ENCODE measurements around the gene GCKR. TPM values are rescaled to one million over a fixed set of nuclear protein-coding genes. Genes with fewer than 3 reads are reported as not detected.
A peak's percentile ranks its signal among the peaks of the same experiment; 100 is the strongest.

GCKR gene
- total and polyA plus RNA-seq, 2 donors (not counting 3 experiments of a cell fraction or from before 2014, with no cell fraction given), result 0.27 to 0.52 TPM

- H2AFZ ChIP-seq (ENCODE audit: low read depth, low read length), result peak overlapping the region; percentile 92
- H3K4me2 ChIP-seq (ENCODE audit: insufficient read depth, low read length), result peak overlapping the region; percentile 94
- no peaks in the 10 kb centered on the region for H4K20me1 ChIP-seq (replicated peaks; ENCODE audit: control insufficient read depth, extremely low read depth, insufficient read depth, low read length)
- CTCF ChIA-PET, result interaction anchor here (1.6 to 3.6 kb wide), 3 partner anchors 13 to 188 kb away, joined by 4 to 11 read pairs (median 5); no protein-coding TSS in a partner anchor
- TF ChIP-seq EZH2 (IDR thresholded peaks at IDR 0.05; ENCODE audit: borderline replicate concordance, low read depth, low read length, severe bottlenecking), result no peak
- TF ChIP-seq FOS (IDR thresholded peaks at IDR 0.05; ENCODE audit: borderline replicate concordance, insufficient read depth, low read length), result no peak
- TF ChIP-seq JUN (IDR thresholded peaks at IDR 0.05; ENCODE audit: borderline replicate concordance, insufficient read depth, insufficient read length, low read depth), result no peak
- no peak for TF ChIP-seq POLR2AphosphoS5 (IDR thresholded peaks at IDR 0.05; ENCODE audit: insufficient read depth, low read depth, low read length)
- TF ChIP-seq MYC (IDR thresholded peaks at IDR 0.05; ENCODE audit: low read depth, low read length), result no peak
- TF ChIP-seq POLR2A (IDR thresholded peaks at IDR 0.05; ENCODE audit: low read depth, low read length), result no peak
- TF ChIP-seq, protein P1, sequence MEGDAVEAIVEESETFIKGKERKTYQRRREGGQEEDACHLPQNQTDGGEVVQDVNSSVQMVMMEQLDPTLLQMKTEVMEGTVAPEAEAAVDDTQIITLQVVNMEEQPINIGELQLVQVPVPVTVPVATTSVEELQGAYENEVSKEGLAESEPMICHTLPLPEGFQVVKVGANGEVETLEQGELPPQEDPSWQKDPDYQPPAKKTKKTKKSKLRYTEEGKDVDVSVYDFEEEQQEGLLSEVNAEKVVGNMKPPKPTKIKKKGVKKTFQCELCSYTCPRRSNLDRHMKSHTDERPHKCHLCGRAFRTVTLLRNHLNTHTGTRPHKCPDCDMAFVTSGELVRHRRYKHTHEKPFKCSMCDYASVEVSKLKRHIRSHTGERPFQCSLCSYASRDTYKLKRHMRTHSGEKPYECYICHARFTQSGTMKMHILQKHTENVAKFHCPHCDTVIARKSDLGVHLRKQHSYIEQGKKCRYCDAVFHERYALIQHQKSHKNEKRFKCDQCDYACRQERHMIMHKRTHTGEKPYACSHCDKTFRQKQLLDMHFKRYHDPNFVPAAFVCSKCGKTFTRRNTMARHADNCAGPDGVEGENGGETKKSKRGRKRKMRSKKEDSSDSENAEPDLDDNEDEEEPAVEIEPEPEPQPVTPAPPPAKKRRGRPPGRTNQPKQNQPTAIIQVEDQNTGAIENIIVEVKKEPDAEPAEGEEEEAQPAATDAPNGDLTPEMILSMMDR (IDR thresholded peaks at IDR 0.05; ENCODE audit: extremely low read depth in 1 of 2, insufficient read depth in 1 of 2, low read depth in 1 of 2, low read length in 2 of 2), result no peak
- TF ChIP-seq MAX (IDR thresholded peaks at IDR 0.05; ENCODE audit: insufficient read depth, insufficient read length), result no peak
- TF ChIP-seq GATA2 (IDR thresholded peaks at IDR 0.05; ENCODE audit: insufficient read depth, insufficient read length, low read depth, low read length), result no peak
- H3K27me3 ChIP-seq (ENCODE audit: control insufficient read depth in 2 of 2, insufficient read depth in 2 of 2, low read length in 2 of 2), result no peaks in the 10 kb centered on the region
- DNase-seq (ENCODE audit: low read depth, low spot score) (peak; percentile 6), FAIRE-seq (no peak)
- no TSS peak for BruUV-seq (replicated peaks)
- intact Hi-C loops (cut with micrococcal nuclease), result loop anchor here (2.0 kb wide), 1 partner anchor 71 kb away; no protein-coding TSS in a partner anchor
- dilution Hi-C loops (cut with MboI; ENCODE audit: extremely low pct_ligation_motif_present, low sequenced_read_pairs), result no loop called here
- H3K4me3 ChIP-seq (replicated peaks in 1 of 3; ENCODE audit: insufficient read depth in 1 of 3, low read depth in 1 of 3, low read length in 3 of 3), result peak overlapping the region in 1 of 3 experiments; percentile 85
- no peaks in the 10 kb centered on the region for H3K9me3 ChIP-seq (replicated peaks; ENCODE audit: control insufficient read depth, insufficient read depth, low read length)
- peaks cover 16% of the 10 kb centered on the region for H3K4me1 ChIP-seq (ENCODE audit: control insufficient read depth, extremely low read depth, insufficient read depth, low read length)
- no peaks in the 10 kb centered on the region for H3K79me2 ChIP-seq (ENCODE audit: control insufficient read depth, insufficient read depth, low read length)
- H3K36me3 ChIP-seq (ENCODE audit: control insufficient read depth in 2 of 2, extremely low read depth in 1 of 2, insufficient read depth in 2 of 2, low read length in 2 of 2), result peaks cover 0 to 4% of the 10 kb centered on the region in 2 experiments
- POLR2A ChIA-PET, result no interaction called here
- H3K27ac ChIP-seq (ENCODE audit: insufficient read depth, low read depth, low read length), result no peak overlapping the region
- no peaks in the 10 kb centered on the region for H3K9me1 ChIP-seq (replicated peaks; ENCODE audit: control insufficient read depth, extremely low read depth, insufficient read depth, low read length)
- H3K9ac ChIP-seq (replicated peaks; ENCODE audit: extremely low read depth, insufficient read depth, low read length), result no peak overlapping the region
Observed at GRCh38 chr2:27495840-27496356, 741 bp upstream of the GCKR start.
